Omental fat pad (tissue), 4 donors: ENCODE data around the gene TOX4. TPM values are rescaled to one million over a fixed set of nuclear protein-coding genes. Genes with fewer than 3 reads are reported as not detected.

ENCODE experiments used
- ATAC-seq: fragments of 150-250 bp; one replicate; pipeline ENCODE4 v1.9.1; 2016; ENCODE audit warnings: mild to moderate bottlenecking, moderate library complexity; ENCODE audit not compliant: low FRiP score
- DNase-seq: peaks from one replicate; pipeline ENCODE4 v3.0.0-alpha.2; 2019; ENCODE audit warnings: low spot score
- total RNA-seq, 4 donors: library from RNA; depleted of rRNA; stranded (reverse); fragments of >200 nt; gene quantifications; one replicate each; pipeline ENCODE4 v1.1.0, GENCODE V29; 2016
- TF ChIP-seq, protein P1 (sequence below), 3 donors: fragments of 450-650 bp; IDR thresholded peaks; one replicate each; pipeline ENCODE4 v1.5.1; 2016 to 2017; ENCODE audit warnings: antibody characterized with exemption in 3 of 3, mild to moderate bottlenecking in 3 of 3, moderate library complexity in 2 of 3

TOX4 gene
- total RNA-seq, 4 donors from 2014 or later = 37.8 to 79.6 (median 56.8) TPM

DNA sequence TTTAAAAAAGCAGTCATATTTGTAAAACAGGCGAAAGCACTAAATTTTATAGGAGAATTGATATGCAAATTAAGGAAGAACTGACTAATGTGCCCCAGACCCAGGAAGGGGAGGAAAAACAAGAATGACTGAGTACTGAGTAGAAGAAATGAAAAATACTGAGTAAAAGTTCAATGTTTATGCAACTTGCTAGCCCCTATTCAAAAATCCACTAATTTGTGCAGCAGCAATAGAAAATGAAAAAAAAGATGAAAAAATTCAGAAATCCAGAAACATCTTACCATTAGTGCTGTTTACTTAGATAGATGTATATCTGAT, 27.1 kb upstream of the TOX4 start:
- ATAC-seq (no peak), DNase-seq (no peak)
- TF ChIP-seq, protein P1, sequence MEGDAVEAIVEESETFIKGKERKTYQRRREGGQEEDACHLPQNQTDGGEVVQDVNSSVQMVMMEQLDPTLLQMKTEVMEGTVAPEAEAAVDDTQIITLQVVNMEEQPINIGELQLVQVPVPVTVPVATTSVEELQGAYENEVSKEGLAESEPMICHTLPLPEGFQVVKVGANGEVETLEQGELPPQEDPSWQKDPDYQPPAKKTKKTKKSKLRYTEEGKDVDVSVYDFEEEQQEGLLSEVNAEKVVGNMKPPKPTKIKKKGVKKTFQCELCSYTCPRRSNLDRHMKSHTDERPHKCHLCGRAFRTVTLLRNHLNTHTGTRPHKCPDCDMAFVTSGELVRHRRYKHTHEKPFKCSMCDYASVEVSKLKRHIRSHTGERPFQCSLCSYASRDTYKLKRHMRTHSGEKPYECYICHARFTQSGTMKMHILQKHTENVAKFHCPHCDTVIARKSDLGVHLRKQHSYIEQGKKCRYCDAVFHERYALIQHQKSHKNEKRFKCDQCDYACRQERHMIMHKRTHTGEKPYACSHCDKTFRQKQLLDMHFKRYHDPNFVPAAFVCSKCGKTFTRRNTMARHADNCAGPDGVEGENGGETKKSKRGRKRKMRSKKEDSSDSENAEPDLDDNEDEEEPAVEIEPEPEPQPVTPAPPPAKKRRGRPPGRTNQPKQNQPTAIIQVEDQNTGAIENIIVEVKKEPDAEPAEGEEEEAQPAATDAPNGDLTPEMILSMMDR (IDR thresholded peaks at IDR 0.05) = no peak

DNA sequence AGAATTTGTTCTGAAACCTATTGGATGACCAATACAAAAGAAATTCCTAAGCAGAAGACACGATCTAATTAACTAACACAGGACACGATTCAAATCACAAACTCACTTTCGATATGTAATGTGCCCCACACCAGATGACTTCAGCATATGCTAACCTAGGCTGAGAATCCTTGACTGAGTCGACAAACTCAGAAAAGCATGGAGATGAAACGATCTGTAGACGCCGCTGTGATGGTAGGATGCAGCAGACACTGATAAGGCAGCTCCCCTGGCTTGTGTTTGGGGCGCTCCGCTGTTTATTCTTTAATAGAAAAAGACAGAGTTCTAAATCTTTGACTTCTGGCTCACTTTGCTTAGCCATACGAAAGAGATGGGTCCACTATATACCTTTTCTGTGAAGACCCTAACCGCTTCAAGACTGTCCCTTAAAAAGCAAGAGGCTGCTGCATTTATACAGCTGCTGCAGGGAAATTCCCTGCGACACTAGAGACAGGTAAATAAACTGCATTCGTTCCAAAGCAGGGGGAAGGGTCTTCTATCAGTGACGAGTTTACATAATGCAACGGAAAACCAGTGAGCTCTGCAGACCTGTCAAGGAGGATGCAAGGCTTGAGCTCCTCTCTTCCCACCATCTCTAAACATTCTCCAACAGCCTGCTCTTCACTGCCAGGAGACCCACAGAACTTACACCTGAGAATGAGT, 22.0 kb upstream of the TOX4 start:
- no peak for ATAC-seq
- TF ChIP-seq, protein P1 (IDR thresholded peaks at IDR 0.05) = no peak

DNA sequence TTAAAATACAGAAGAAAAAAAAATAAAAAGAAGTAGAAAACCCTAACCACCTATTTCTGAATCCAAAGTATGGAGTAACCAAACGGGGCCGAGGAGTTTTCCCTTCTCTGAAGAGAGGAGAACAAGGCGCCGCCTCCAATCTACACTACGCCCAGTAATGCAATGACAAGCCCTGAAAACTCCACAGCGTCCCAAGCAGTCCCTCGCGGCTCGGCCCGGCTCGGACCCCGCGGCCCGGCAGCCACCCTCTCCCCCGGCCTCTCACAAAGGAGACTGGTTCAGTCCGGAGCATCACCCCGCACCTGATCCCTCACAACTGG, 21.4 kb upstream of the TOX4 start:
- TF ChIP-seq, protein P1 (IDR thresholded peaks at IDR 0.05) = no peak
- DNase-seq (no peak), ATAC-seq (peak; percentile 41)

More for the DNA sequence above, 22.0 kb upstream of the TOX4 start:
- DNase-seq = no peak

DNA sequence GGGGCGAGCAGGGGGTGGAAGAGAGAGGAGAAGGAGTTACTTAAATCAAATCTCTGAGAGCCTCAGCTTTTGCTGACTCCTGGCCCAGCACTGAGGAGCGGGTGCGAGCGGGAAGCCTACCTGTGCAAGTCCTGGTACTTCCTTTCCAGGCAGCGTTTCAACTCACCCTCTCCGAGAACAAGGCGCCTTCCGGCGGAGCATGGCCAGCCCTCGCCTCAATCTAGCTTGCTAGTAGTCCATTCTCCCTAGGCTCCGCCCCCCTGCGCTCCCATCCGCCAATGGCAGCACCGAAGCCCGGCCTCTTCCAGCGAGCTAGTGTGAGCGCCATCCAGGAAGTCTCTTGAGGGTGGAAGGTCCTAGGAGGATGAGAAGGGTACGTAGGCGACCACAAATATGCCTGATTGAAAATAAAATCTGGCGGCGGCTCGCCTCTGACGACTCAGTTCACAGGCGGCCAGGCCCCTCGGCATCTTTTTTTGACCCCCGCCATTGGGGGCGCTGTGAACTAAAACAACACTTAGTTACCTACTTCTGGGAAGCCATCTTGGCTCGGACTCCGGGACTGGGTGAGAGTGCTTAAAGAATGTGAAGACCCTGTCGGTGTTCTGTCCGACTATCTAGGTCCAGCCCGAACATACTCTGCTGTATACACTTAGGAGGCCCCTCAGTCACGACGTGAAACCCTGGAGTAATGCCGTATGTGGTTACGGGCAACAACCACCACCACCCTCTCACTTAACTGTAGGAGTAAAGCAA, 20.9 kb upstream of the TOX4 start, which contains the start of gene CHD8:
TSS of gene CHD8 (minus strand) at position 212 of the 756 bp plus-strand sequence. CDS start 24,480 bp downstream, outside the sequence.
- TF ChIP-seq, protein P1 (IDR thresholded peaks at IDR 0.05) = peak in 1 of 3 donors; percentile 2
- DNase-seq (peak; percentile 94), ATAC-seq (peak; percentile 100)

DNA sequence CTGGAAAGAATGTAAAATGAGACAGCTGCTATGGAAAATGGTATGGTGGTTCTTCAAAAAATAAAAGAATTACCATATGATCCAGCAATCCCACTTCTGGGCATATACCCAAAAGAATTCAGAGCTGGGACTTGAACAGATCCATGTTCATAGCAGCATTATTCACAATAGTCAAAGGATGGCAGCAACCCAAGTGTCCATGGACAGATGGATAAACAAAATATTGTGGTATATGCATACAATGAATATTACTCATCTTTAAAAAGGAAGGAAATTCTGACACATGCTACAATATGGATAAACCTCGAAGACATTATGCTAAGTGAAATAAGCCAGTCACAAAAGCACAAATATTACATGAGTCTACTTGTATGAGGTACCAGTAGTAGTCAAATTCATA, 9.4 kb upstream of the TOX4 start:
- DNase-seq = no peak
- ATAC-seq = no peak
- TF ChIP-seq, protein P1 (IDR thresholded peaks at IDR 0.05) = no peak

DNA sequence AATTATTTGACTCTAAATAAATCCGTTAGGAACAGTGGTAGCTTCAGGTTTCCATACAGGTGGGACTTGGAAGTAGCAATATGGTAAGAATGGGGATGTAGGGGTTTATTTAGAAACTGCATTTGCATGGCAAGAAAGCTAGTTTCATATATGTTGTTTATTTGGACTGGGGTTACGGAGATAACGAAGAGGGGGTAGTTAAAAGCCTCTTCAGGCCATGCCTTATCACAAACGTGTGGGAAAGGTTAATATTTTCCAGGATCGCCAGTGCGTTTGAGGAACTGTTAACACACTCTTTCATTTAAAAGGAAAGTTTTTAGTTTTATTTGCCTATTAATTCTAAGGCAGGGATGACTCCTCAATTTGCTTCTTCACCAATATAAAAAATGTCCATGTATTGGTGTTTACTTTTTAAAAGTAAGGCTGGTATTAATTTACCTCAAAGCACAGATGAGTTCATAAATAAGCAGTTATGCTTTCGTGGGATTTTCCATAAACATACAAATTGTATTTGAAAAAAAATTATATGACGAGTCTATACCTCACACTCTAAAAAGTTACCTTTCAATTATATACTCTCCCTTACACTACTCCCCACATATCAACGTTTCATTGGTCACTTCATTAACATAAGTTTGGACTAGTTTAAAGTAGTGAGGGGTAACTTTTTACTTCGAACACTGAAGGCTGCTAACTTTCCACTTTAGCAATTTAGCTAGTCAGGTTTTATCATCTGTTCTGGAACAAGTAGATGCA, 1.1 kb upstream of the TOX4 start:
- TF ChIP-seq, protein P1 (IDR thresholded peaks at IDR 0.05) = no peak
- DNase-seq = no peak
- peak; percentile 47 for ATAC-seq
